ENCODE results near the gene ZNF182.

- TF ChIP-seq CTCF (conservative IDR thresholded peaks at IDR 0.05), result no peak
- TF ChIP-seq EZH2 (IDR thresholded peaks at IDR 0.05; ENCODE audit: low read depth), result no peak
Observed at GRCh38 chrX:48043056-48043455, 39.3 kb upstream of the ZNF182 start.

Data from PC-9 (cell line).